Colon (tissue), 2 donors: ENCODE data around the gene CPLX3.
"Not testable (repeated sequence)": the region's sequence is repeated elsewhere in the genome, so short reads cannot be mapped to it uniquely, and the experiment has no call there.

Experiments used
- FAIRE-seq: peaks from 2 replicates; lab custom pipeline; 2012; peaks lifted over from hg19 to GRCh38; lab: Jason Lieb, UNC
- donor health status: control.
- donor health status: control.

The CPLX3 gene

DNA sequence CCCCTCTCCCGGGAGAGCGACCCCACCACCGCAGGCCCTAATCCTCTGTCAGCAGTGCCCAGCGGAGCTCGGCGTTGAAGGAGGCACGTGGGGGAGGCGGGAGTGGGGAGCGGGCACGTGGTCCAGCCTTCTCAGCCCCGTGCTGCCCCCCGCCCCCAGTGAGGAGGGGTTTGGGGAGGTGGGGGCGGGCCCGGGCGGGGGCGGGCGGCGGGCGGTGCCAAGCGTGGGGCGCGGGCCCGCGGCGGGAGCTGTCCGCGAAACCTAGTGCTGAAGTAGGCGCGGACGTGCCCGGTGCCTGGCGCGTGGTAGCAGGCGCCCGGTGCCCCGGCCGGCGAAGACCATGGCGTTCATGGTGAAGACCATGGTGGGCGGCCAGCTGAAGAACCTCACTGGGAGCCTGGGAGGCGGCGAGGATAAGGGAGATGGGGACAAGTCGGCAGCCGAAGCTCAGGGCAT lies at the start of gene CPLX3:
Gene CPLX3, plus strand, starts transcription at position 264 of the 456 bp plus-strand sequence. Its CDS starts 77 bp downstream, at position 341.
- no peak for FAIRE-seq

GRCh38 chr15:74776821-74777768 lies 49.3 kb upstream of the CPLX3 start:
- no peak for FAIRE-seq

DNA sequence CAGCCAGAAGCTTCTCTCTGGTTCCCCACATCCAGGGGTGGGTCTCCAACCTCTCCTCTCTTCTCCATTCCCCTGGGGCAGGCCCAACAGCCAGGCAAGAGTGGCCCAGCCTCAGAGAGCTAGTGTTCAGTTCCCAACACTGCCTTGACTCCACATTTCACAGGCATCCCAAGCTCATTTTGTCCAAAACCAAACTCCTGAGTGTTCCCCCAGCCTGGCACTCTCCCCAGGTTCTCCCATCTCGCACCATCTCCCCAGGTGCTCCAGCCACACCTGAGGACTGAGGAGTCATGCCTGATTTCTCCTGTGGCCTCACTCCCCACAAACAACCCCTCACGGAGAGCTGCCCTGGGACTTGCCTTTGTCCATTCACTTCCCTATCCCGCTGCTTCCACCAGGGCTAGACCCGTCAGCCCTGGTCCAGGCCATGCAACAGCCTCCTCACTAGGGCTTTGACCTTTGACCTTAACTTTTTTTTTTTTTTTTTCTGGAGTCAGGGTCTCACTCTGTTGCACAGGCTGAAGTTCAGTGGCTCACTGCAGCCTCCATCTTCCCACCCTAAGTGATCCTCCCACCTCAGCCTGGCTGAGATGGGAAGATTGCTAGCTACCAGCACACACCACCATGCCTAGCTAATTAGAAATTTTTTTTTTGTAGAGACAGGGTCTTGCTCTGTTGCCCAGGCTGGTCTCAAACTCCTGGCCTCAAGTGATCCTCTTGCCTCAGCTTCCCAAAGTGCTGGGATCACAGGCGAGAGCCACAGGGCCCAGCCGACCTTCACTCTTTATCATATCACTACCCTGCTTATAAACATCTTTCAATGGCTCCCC lies 48.4 kb upstream of the CPLX3 start:
- FAIRE-seq, result no peak

DNA sequence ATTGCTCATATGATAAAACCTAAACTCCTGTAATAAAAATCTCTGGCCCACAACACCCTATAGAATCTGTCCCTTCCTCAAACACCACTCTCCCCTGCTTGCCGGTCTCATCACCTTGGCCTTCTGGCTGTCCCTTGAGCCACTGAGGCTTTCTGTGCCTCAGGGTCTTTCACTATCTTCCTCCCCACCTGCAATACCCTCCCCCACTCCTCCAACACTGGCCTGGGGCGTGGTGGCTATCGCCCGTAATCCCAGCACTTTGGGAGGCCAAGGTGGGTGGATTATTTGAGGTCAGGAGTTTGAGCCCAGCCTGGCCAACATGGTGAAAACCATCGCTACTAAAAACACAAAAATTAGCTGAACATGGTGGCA lies 47.8 kb upstream of the CPLX3 start:
- FAIRE-seq, result no peak

- FAIRE-seq, result no peak
These were observed 47.2 kb upstream of the CPLX3 start for GRCh38 chr15:74779162-74779648.

- no peak for FAIRE-seq
These were observed 45.6 kb upstream of the CPLX3 start for GRCh38 chr15:74780523-74781430.

- FAIRE-seq, result no peak
These were observed 44.8 kb upstream of the CPLX3 start, which contains the start of gene CSK for GRCh38 chr15:74781431-74782258. Gene CSK, plus strand, starts transcription at chr15:74782080. Its CDS starts 16,218 bp downstream, at chr15:74798298.

DNA sequence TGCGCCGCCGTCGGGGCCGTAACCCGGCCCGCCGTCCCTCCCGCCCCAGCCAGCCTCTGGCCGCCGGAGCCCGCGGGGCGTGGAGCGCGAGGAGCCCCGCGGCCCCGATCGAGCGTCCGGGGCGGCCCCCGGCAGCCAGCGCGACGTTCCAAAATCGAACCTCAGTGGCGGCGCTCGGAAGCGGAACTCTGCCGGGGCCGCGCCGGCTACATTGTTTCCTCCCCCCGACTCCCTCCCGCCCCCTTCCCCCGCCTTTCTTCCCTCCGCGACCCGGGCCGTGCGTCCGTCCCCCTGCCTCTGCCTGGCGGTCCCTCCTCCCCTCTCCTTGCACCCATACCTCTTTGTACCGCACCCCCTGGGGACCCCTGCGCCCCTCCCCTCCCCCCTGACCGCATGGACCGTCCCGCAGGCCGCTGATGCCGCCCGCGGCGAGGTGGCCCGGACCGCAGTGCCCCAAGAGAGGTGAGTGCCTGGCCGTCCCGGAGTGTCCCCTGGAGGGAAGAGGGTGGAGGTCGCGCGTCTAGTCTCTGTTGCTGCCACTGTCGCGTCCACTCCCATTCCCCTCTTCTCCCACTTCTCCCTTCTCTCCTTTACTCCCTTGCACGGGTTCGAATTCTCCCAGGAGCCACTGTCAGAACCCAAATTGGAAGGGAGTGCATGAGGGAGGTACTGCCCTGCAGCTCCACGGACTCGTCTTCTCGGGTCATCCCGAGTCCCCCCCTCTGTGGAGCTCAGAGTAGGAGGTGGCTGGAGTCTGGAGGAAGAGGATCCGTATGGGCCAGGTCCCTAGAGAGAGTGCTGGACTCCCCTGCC lies 44.0 kb upstream of the CPLX3 start:
- no peak for FAIRE-seq

DNA sequence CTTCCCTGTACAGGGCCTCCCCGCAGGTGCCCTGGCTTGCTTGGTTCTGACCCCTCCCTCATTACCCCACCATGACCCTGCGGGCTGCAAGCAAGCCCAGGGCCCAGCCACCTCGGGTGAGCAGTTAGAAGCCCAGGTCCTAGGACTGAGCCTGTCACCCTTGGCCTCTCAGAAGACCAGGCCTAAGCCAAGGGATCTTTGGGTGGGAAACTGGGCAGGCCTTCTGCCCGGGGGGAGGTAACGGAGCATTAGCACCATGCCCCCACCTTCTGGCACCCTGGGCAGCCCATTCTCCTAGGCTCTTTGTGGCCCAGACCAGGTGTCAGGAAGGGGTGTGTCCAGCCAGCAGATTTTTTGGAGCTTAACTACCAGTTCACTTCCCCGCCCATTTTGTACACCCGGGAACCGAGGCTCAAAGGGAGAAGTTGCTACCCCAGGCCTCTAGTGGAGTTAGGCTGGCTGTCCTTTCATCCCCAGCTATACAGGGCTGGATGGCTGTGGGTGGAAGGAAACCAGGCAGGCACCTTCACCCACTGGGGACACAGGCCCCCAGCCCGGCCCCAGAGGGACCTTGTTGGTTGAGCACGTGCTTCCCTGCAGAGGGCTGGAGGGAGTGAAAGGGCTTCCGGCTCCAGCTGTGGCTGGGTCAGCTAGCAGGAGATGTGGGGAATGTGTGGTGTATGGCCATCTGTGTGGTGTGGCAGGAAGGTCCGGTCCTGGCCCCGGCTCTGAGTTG lies 43.2 kb upstream of the CPLX3 start:
- FAIRE-seq, result no peak

- no peak for FAIRE-seq
These were observed 42.6 kb upstream of the CPLX3 start for GRCh38 chr15:74783808-74784175.

GRCh38 chr15:74784426-74785193 lies 41.8 kb upstream of the CPLX3 start:
- FAIRE-seq, result no peak

DNA sequence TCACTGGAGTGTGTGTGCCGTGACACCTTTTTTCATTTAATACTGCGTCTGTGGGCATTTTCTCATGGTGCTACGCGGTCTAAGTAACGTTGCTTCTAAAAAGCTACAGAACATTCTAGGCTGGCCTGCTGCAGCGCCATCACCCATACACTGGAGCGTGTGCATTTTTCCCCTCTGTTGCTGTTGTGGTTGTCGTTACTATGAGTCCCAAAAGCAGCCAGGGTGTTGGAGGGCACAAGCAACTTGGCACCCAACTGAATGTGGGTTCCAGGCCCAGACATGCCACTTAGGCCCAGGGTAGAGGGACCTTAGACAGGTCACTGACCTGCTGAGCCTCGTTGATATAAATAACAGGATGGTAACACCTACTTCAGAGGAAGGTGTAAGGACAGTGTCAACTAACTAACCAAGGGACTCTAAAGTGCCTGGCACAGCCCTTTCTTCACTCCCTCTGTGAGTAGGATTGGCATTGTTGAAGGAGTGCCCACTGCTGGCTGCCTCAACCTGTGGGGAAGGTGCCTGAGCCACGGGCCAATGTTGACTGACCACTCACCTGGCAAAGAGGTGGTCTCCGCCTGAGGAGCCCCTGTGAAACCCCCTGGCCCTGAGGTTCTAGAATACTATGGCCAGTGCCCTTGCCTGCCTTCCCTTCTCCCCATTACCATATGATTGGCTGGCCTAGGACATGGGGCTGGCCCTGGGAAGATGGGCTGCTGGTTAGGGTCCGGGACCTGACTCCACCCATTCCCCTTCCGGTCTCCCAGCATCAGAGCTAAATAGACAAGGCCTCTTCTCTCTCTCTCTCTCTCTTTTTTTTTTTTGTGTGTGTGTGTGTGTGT lies 41.0 kb upstream of the CPLX3 start:
- FAIRE-seq, result no peak

DNA sequence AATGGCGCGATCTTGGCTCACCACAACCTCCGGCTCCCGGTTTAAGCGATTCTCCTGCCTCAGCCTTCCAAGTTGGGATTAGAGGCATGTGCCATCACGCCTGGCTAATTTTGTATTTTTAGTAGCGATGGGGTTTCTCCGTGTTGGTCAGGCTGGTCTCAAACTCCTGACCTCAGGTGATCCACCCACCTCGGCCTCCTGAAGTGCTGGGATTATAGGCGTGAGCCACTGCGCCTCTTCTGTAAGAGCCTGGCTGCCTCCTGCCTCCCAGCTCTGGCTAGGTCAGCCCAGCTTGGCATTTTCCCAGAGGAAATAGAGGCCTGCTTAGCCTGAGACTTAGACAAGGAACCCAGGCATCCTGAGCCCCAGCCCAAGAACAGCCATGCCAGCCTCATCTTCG lies 40.3 kb upstream of the CPLX3 start:
- not testable (repeated sequence) for FAIRE-seq

DNA sequence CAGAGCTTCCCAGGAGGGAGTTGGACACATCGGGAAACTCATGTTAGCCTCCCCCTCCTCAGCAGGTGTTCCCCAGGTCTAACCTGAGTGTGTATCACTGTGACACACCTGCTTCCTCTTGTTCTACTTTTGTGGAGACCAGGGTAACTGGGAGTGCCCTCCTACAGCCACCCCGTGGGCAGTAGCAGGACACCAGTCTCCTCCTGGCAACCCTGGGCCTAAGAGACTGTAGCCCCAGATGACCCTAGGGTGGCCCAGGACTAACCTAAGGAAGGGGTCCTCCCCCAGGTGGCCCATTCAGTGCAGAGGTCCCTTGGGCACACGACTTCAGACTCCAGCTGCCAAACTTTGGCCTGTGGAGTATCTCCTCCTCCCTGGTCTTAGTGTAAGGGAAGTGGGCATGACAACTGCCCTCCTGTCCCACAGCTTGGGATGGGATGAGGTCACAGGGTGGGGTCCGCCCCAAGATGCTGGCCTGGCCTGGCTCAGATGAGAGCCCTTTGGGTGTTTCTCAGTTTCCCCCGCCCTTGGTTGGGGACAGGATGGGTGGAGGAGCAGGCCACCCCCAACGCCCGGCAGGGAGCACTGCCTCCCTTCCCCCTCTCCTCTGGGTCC lies 39.8 kb upstream of the CPLX3 start:
- no peak for FAIRE-seq

DNA sequence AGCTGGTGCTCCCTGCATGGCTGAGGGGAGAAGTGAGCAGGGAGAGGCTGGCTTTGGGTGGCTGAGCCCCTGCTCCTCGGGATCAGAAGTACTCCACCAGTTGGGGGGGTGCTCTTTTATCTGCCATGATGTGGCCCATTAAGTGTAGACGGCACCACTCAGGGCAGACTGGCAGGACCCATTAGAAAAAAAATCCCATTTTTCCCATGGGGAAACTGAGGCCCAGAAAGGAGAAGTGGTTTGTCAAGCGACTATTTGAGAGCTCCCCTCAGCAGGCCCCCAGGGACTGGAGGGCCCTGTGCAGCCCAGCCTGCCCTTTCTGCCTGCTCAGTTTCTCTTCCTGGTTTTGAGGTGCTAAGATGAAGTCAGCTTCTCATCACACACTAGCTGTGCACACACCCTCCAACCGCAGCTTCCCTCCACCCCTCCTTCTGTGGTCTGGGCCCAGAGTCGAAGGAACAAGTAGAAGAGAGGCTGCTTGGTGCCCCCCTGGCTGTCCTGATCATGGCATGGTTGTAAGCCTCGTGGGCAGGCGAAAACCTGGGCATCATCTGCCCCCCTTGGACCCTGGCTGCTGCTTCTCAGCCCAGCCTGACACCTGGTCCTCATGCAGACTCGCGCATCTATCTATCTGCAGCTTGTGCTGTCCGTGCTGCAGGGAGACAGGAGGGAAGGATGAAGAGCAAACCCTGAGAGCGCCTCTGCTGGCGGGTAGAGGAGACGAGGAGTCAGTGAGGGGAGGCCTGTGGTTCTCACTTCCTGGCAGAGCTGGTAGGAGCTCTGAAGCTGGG lies 39.0 kb upstream of the CPLX3 start:
- FAIRE-seq, result no peak

GRCh38 chr15:74788042-74788682 lies 38.3 kb upstream of the CPLX3 start:
- no peak for FAIRE-seq
